GM23338 (cell line): ENCODE measurements around the gene ADCY1.

Experiments
- CREB1 ChIP-seq: fragments of 250-450 bp; sonication (Bioruptor Pico); IDR thresholded peaks from 2 replicates; pipeline ENCODE4 v1.5.0; 2020; ENCODE audit warnings: low read depth, mild to moderate bottlenecking, moderate library complexity
- CTCF ChIP-seq, 2 experiments: fragments of 200-600 bp in 1 of 2; sonication (generic) in 1 of 2; conservative IDR thresholded peaks; 2 replicates each; pipeline versions ENCODE4 v1.5.1 to v1.6.1; 2016 to 2017; ENCODE audit warnings: antibody characterized with exemption in 2 of 2, low read depth in 2 of 2, mild to moderate bottlenecking in 2 of 2, moderate library complexity in 1 of 2
- ETS1 ChIP-seq: IDR thresholded peaks from 2 replicates; pipeline ENCODE4 v1.6.1; 2016; ENCODE audit warnings: antibody characterized with exemption
- EZH2 ChIP-seq: fragments of 200-600 bp; sonication (generic); IDR thresholded peaks from one replicate; pipeline ENCODE4 v1.8.0; 2017; ENCODE audit warnings: antibody characterized with exemption, mild to moderate bottlenecking, low read depth; ENCODE audit not compliant: unreplicated experiment
- EZH2phosphoT487 ChIP-seq: fragments of 200-600 bp; sonication (generic); IDR thresholded peaks from one replicate; pipeline ENCODE4 v1.8.1; 2018; ENCODE audit warnings: antibody characterized with exemption; ENCODE audit not compliant: unreplicated experiment
- JUNB ChIP-seq: IDR thresholded peaks from one replicate; pipeline ENCODE4 v1.6.1; 2016; ENCODE audit warnings: antibody characterized with exemption; ENCODE audit not compliant: unreplicated experiment
- NANOG ChIP-seq: IDR thresholded peaks from 2 replicates; pipeline ENCODE4 v1.6.1; 2016; ENCODE audit warnings: antibody characterized with exemption, borderline replicate concordance
- POLR2AphosphoS5 ChIP-seq: IDR thresholded peaks from 2 replicates; pipeline ENCODE4 v1.6.1; 2016; ENCODE audit warnings: antibody characterized with exemption, low read depth
- REST ChIP-seq: IDR thresholded peaks from one replicate; pipeline ENCODE4 v1.6.1; 2018; ENCODE audit warnings: antibody characterized with exemption; ENCODE audit not compliant: unreplicated experiment
- STAT1 ChIP-seq: IDR thresholded peaks from one replicate; pipeline ENCODE4 v1.6.1; 2016; ENCODE audit warnings: antibody characterized with exemption; ENCODE audit not compliant: unreplicated experiment
- ZNF114 ChIP-seq: fragments of 250-450 bp; sonication (Bioruptor Pico); IDR thresholded peaks from 2 replicates; pipeline ENCODE4 v1.5.0; 2020; ENCODE audit warnings: mild to moderate bottlenecking, moderate library complexity
- ZNF331 ChIP-seq: fragments of 250-450 bp; sonication (Bioruptor Pico); IDR thresholded peaks from 2 replicates; pipeline ENCODE4 v1.5.0; 2020; ENCODE audit warnings: low read depth, mild to moderate bottlenecking, moderate library complexity
- ZNF462 ChIP-seq: fragments of 250-450 bp; sonication (Bioruptor Pico); IDR thresholded peaks from 2 replicates; pipeline ENCODE4 v1.5.0; 2020; ENCODE audit warnings: mild to moderate bottlenecking, moderate library complexity

GRCh38 chr7:45598886-45599520 is 24.8 kb downstream of the ADCY1 start:
- TF ChIP-seq CTCF (conservative IDR thresholded peaks at IDR 0.05; ENCODE audit: low read depth in 2 of 2): no peak
- TF ChIP-seq CREB1 (CRISPR knock-in tag): no peak
- TF ChIP-seq EZH2: no peak
- no peak for TF ChIP-seq POLR2AphosphoS5
- TF ChIP-seq REST: no peak
- no peak for TF ChIP-seq STAT1
- no peak for TF ChIP-seq EZH2phosphoT487
- no peak for TF ChIP-seq JUNB
- TF ChIP-seq ZNF114 (CRISPR knock-in tag): no peak
- no peak for TF ChIP-seq ZNF331 (CRISPR knock-in tag)
- no peak for TF ChIP-seq NANOG
- no peak for TF ChIP-seq ETS1
- TF ChIP-seq ZNF462 (CRISPR knock-in tag): no peak
